ENCODE results near the gene MEGF10. TPM values are rescaled to one million over a fixed set of nuclear protein-coding genes. Genes with fewer than 3 reads are reported as not detected.

The MEGF10 gene
- polyA plus RNA-seq, 3 donors, result not detected

DNA sequence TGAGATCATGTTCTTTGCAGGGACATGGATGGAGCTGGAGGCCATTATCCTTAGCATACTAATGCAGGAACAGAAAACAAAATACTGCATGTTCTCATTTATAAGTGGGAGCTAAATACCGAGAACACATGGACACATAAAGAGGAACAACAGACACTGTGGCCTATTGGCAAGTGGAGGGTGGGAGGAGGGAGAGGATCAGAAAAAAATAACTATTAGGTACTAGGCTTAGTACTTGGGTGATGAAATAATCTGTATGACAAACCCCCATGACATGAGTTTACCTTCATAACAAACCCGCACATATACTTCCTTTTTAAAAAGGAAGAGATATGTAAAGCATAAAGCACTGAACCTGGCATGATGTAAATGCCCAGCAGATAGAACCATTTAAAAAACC, 99.0 kb downstream of the MEGF10 start:
- no peaks in the 10 kb centered on the region for H3K27me3 Mint-ChIP-seq (ENCODE audit: low read depth in 3 of 3)
- peaks cover 0 to 2% (median 0%) of the 10 kb centered on the region in 7 donors for H3K9me3 Mint-ChIP-seq
- H3K27ac Mint-ChIP-seq, result no peak overlapping the region
- intact Hi-C loops (cut with micrococcal nuclease), result no loop called here
- TF ChIP-seq, protein P1, sequence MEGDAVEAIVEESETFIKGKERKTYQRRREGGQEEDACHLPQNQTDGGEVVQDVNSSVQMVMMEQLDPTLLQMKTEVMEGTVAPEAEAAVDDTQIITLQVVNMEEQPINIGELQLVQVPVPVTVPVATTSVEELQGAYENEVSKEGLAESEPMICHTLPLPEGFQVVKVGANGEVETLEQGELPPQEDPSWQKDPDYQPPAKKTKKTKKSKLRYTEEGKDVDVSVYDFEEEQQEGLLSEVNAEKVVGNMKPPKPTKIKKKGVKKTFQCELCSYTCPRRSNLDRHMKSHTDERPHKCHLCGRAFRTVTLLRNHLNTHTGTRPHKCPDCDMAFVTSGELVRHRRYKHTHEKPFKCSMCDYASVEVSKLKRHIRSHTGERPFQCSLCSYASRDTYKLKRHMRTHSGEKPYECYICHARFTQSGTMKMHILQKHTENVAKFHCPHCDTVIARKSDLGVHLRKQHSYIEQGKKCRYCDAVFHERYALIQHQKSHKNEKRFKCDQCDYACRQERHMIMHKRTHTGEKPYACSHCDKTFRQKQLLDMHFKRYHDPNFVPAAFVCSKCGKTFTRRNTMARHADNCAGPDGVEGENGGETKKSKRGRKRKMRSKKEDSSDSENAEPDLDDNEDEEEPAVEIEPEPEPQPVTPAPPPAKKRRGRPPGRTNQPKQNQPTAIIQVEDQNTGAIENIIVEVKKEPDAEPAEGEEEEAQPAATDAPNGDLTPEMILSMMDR (IDR thresholded peaks at IDR 0.05), result no peak
- no peak overlapping the region for H2AFZ ChIP-seq (ENCODE audit: insufficient read depth, low read depth, low read length, poor library complexity, severe bottlenecking)
- no peak overlapping the region for H3K4me3 Mint-ChIP-seq
- no peaks in the 10 kb centered on the region for H4K20me1 ChIP-seq (ENCODE audit: insufficient read depth, low read length)
- no peaks in the 10 kb centered on the region for H3K36me3 Mint-ChIP-seq
- WGBS (ENCODE audit: insufficient coverage), result no CpG with 5 or more reads among the region's 2 CpGs
- peaks cover 17% of the 10 kb centered on the region for H3K4me1 Mint-ChIP-seq
- no peaks in the 10 kb centered on the region for H3K36me3 ChIP-seq (replicated peaks in 1 of 2; ENCODE audit: control insufficient read depth in 1 of 2, insufficient read depth in 2 of 2, low read length in 2 of 2)
- no peak overlapping the region for H3K9ac ChIP-seq (ENCODE audit: insufficient read depth, low read length, poor library complexity, severe bottlenecking)
- H3K4me3 ChIP-seq (replicated peaks in 1 of 3; ENCODE audit: low read depth in 2 of 3, low read length in 3 of 3), result no peak overlapping the region
- H3K79me2 ChIP-seq (ENCODE audit: insufficient read depth, low read length), result no peaks in the 10 kb centered on the region
- no peaks in the 10 kb centered on the region for H3K27me3 ChIP-seq (ENCODE audit: control insufficient read depth in 2 of 2, insufficient read depth in 2 of 2, low read length in 2 of 2)
- no peak overlapping the region for H3K4me2 ChIP-seq (replicated peaks; ENCODE audit: extremely low read depth, low read length, poor library complexity, severe bottlenecking)
- H3K9me3 ChIP-seq (replicated peaks in 1 of 2; ENCODE audit: control insufficient read depth in 1 of 2, insufficient read depth in 1 of 2, low read length in 2 of 2), result no peaks in the 10 kb centered on the region
- no peak for DNase-seq
- no peaks in the 10 kb centered on the region for H3K4me1 ChIP-seq (ENCODE audit: control insufficient read depth in 1 of 2, insufficient read depth in 2 of 2, low read length in 2 of 2)
- H3K27ac ChIP-seq (ENCODE audit: low read depth in 1 of 2, low read length in 2 of 2), result no peak overlapping the region

DNA sequence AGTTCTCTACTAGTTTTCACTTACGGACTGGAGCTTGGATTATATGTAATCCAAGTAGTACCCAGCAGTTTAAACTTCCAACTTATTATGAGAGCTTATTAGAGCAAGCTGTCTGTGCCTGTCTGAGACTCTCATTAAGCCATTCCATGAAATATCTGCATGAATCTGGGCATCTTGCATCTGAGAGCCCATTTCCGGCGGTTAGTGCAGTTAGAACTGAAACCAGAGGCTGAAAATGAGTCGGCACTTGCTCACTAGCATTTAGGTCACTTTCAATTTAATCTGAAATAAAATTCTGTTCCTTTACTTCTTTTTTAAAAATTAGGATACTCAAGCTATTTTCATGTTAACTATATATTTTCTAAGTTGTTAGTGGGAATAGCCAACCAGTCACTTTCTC, 102.2 kb downstream of the MEGF10 start:
- intact Hi-C loops (cut with micrococcal nuclease), result no loop called here
- no peaks in the 10 kb centered on the region for H3K79me2 ChIP-seq (ENCODE audit: insufficient read depth, low read length)
- DNase-seq, result no peak
- no peak overlapping the region for H3K27ac Mint-ChIP-seq
- H3K4me1 Mint-ChIP-seq, result peaks cover 20% of the 10 kb centered on the region
- no peaks in the 10 kb centered on the region for H3K27me3 ChIP-seq (ENCODE audit: control insufficient read depth in 2 of 2, insufficient read depth in 2 of 2, low read length in 2 of 2)
- H3K27ac ChIP-seq (ENCODE audit: low read depth in 1 of 2, low read length in 2 of 2), result no peak overlapping the region
- TF ChIP-seq, protein P1 (IDR thresholded peaks at IDR 0.05), result no peak
- WGBS (ENCODE audit: insufficient coverage), result 50% methylated on average over 2 of the region's 4 CpGs
- H3K9me3 ChIP-seq (replicated peaks in 1 of 2; ENCODE audit: control insufficient read depth in 1 of 2, insufficient read depth in 1 of 2, low read length in 2 of 2), result no peaks in the 10 kb centered on the region
- peak overlapping the region in 1 of 2 donors; percentile 42 for H3K4me3 Mint-ChIP-seq
- H3K4me3 ChIP-seq (replicated peaks in 1 of 3; ENCODE audit: low read depth in 2 of 3, low read length in 3 of 3), result no peak overlapping the region
- H3K4me2 ChIP-seq (replicated peaks; ENCODE audit: extremely low read depth, low read length, poor library complexity, severe bottlenecking), result peak overlapping the region; percentile 22
- H2AFZ ChIP-seq (ENCODE audit: insufficient read depth, low read depth, low read length, poor library complexity, severe bottlenecking), result peak overlapping the region; percentile 50
- H3K27me3 Mint-ChIP-seq (ENCODE audit: low read depth in 3 of 3), result peaks cover 0 to under 1% (median 0%) of the 10 kb centered on the region in 3 donors
- H3K36me3 ChIP-seq (replicated peaks in 1 of 2; ENCODE audit: control insufficient read depth in 1 of 2, insufficient read depth in 2 of 2, low read length in 2 of 2), result no peaks in the 10 kb centered on the region
- no peaks in the 10 kb centered on the region for H3K4me1 ChIP-seq (ENCODE audit: control insufficient read depth in 1 of 2, insufficient read depth in 2 of 2, low read length in 2 of 2)
- H3K9ac ChIP-seq (ENCODE audit: insufficient read depth, low read length, poor library complexity, severe bottlenecking), result peak overlapping the region; percentile 15
- no peaks in the 10 kb centered on the region for H3K36me3 Mint-ChIP-seq
- peaks cover 0 to 2% (median 0%) of the 10 kb centered on the region in 7 donors for H3K9me3 Mint-ChIP-seq
- H4K20me1 ChIP-seq (ENCODE audit: insufficient read depth, low read length), result no peaks in the 10 kb centered on the region
